Neural cell (in vitro differentiated cells): ENCODE results near the gene KNSTRN. TPM values are rescaled to one million over a fixed set of nuclear protein-coding genes. Genes with fewer than 3 reads are reported as not detected.
A peak's percentile ranks its signal among the peaks of the same experiment; 100 is the strongest.

ENCODE experiments used
- H2AFZ ChIP-seq: fragments of 200-600, 300-800 bp; sonication (generic), shearing (Covaris generic); 2 replicates; pipeline ENCODE4 v1.6.0; 2014; ENCODE audit warnings: low read depth, mild to moderate bottlenecking, antibody characterized with exemption, low read length, moderate library complexity
- H3F3A ChIP-seq: fragments of 200-600 bp; shearing (Covaris generic); 2 replicates; pipeline ENCODE4 v1.6.1; 2016; ENCODE audit warnings: mild to moderate bottlenecking, moderate library complexity, mixed read lengths, antibody characterized with exemption, low read length; ENCODE audit not compliant: insufficient read depth, poor library complexity, severe bottlenecking
- H3K27ac ChIP-seq: fragments of 200-600, 300-800 bp; sonication (generic), shearing (Covaris generic); 2 replicates; pipeline ENCODE4 v1.5.1; 2014; ENCODE audit warnings: mild to moderate bottlenecking, low read length, moderate library complexity
- H3K27me3 ChIP-seq: fragments of 300-800, 200-600 bp; sonication (generic), shearing (Covaris generic); 2 replicates; pipeline ENCODE4 v1.6.0; 2014; ENCODE audit warnings: mild to moderate bottlenecking, low read depth, low read length, moderate library complexity; ENCODE audit not compliant: insufficient read depth
- H3K36me3 ChIP-seq: fragments of 300-800, 200-600 bp; sonication (generic), shearing (Covaris generic); 2 replicates; pipeline ENCODE4 v1.5.1; 2014; ENCODE audit warnings: mild to moderate bottlenecking, antibody characterized with exemption, low read length, moderate library complexity; ENCODE audit not compliant: insufficient read depth
- H3K4me2 ChIP-seq: fragments of 300-800, 200-600 bp; sonication (generic), shearing (Covaris generic); 2 replicates; pipeline ENCODE4 v1.6.0; 2014; ENCODE audit warnings: mild to moderate bottlenecking, low read length
- H3K4me3 ChIP-seq: fragments of 300-800, 200-600 bp; sonication (generic), shearing (Covaris generic); 2 replicates; pipeline ENCODE4 v1.5.1; 2014; ENCODE audit warnings: mild to moderate bottlenecking, low read length, moderate library complexity
- H3K79me2 ChIP-seq: fragments of 200-600 bp; shearing (Covaris generic); replicated peaks from 2 replicates; pipeline ENCODE4 v1.6.0; 2014; ENCODE audit warnings: mild to moderate bottlenecking, low read length, moderate library complexity; ENCODE audit not compliant: insufficient read depth
- H3K9ac ChIP-seq: fragments of 300-800, 200-600 bp; sonication (generic), shearing (Covaris generic); 2 replicates; pipeline ENCODE4 v1.6.1; 2016; ENCODE audit warnings: mild to moderate bottlenecking, low read length, mixed read lengths
- H3K9me2 ChIP-seq: fragments of 200-600 bp; shearing (Covaris generic); 2 replicates; pipeline ENCODE4 v1.6.1; 2016; ENCODE audit warnings: mild to moderate bottlenecking, low read length, mixed read lengths; ENCODE audit not compliant: insufficient read depth
- H3K9me3 ChIP-seq: fragments of 200-600, 300-800 bp; sonication (generic), shearing (Covaris generic); 2 replicates; pipeline ENCODE4 v1.6.1; 2016; ENCODE audit warnings: mild to moderate bottlenecking, mixed run types, low read length, moderate library complexity, mixed read lengths
- H4K20me1 ChIP-seq: fragments of 200-600 bp; shearing (Covaris generic); 2 replicates; pipeline ENCODE4 v1.6.1; 2016; ENCODE audit warnings: mild to moderate bottlenecking, mixed run types; ENCODE audit not compliant: insufficient read depth
- CTCF ChIP-seq: fragments of 450-650 bp; IDR thresholded peaks from 2 replicates; pipeline ENCODE4 v1.5.1; 2014; ENCODE audit warnings: antibody characterized with exemption, mild to moderate bottlenecking, moderate library complexity; ENCODE audit not compliant: poor library complexity, severe bottlenecking
- EP300 ChIP-seq: fragments of 450-650 bp; conservative IDR thresholded peaks from 2 replicates; pipeline ENCODE4 v1.6.1; 2014; ENCODE audit warnings: antibody characterized with exemption, mild to moderate bottlenecking, moderate library complexity; ENCODE audit not compliant: poor library complexity, severe bottlenecking
- EZH2 ChIP-seq: fragments of 200-600, 300-800 bp; shearing (Covaris generic), sonication (generic); IDR thresholded peaks from 2 replicates; pipeline ENCODE4 v1.6.1; 2014; ENCODE audit warnings: antibody characterized with exemption, low read length, borderline replicate concordance, mild to moderate bottlenecking; ENCODE audit not compliant: insufficient read depth, poor library complexity, severe bottlenecking
- MXI1 ChIP-seq: fragments of 450-650 bp; conservative IDR thresholded peaks from 2 replicates; pipeline ENCODE4 v1.6.1; 2014; ENCODE audit warnings: antibody characterized with exemption, mild to moderate bottlenecking; ENCODE audit not compliant: poor library complexity, severe bottlenecking
- POLR2AphosphoS5 ChIP-seq: IDR thresholded peaks from 2 replicates; pipeline ENCODE4 v1.6.1; 2012
- RAD21 ChIP-seq: fragments of 450-650 bp; conservative IDR thresholded peaks from 2 replicates; pipeline ENCODE4 v1.6.1; 2014; ENCODE audit warnings: antibody characterized with exemption, mild to moderate bottlenecking, moderate library complexity
- REST ChIP-seq: IDR thresholded peaks from 2 replicates; pipeline ENCODE4 v1.6.1; 2012; ENCODE audit warnings: borderline replicate concordance
- SMC3 ChIP-seq: fragments of 450-650 bp; conservative IDR thresholded peaks from 2 replicates; pipeline ENCODE4 v1.6.1; 2014; ENCODE audit warnings: antibody characterized with exemption, mild to moderate bottlenecking, moderate library complexity; ENCODE audit not compliant: poor library complexity
- TAF1 ChIP-seq: IDR thresholded peaks from 2 replicates; pipeline ENCODE4 v1.6.1; 2012; ENCODE audit warnings: low read depth
- polyA plus RNA-seq: library from polyadenylated mRNA; depleted of rRNA; stranded (reverse); fragments of >200 nt; gene quantifications from 2 replicates; pipeline ENCODE4 v1.2.3, GENCODE V29; 2014

KNSTRN gene
- polyA plus RNA-seq, 1 donor from 2014 or later: 38.3 TPM

- no peaks in the 10 kb centered on the region for H3K79me2 ChIP-seq
- no peak overlapping the region for H3K4me3 ChIP-seq
- H3K9me2 ChIP-seq: no peaks in the 10 kb centered on the region
- H3K27ac ChIP-seq: no peak overlapping the region
- H3K36me3 ChIP-seq: no peaks in the 10 kb centered on the region
- H3K9me3 ChIP-seq: no peaks in the 10 kb centered on the region
- H3K27me3 ChIP-seq: no peaks in the 10 kb centered on the region
- H4K20me1 ChIP-seq: no peaks in the 10 kb centered on the region
- no peak for TF ChIP-seq RAD21
- TF ChIP-seq EZH2: no peak
- TF ChIP-seq POLR2AphosphoS5: no peak
- TF ChIP-seq CTCF: no peak
- TF ChIP-seq REST: no peak
- TF ChIP-seq EP300: no peak
- TF ChIP-seq SMC3: no peak
- TF ChIP-seq TAF1: no peak
- TF ChIP-seq MXI1: no peak
- no peak overlapping the region for H2AFZ ChIP-seq
- no peak overlapping the region for H3K9ac ChIP-seq
- no peaks in the 10 kb centered on the region for H3F3A ChIP-seq
- H3K4me2 ChIP-seq: no peak overlapping the region
Observed at GRCh38 chr15:40337597-40337996, 44.9 kb upstream of the KNSTRN start.

GRCh38 chr15:40338041-40338657 is 44.4 kb upstream of the KNSTRN start:
- no peaks in the 10 kb centered on the region for H3K36me3 ChIP-seq
- H3K27me3 ChIP-seq: no peaks in the 10 kb centered on the region
- H3K4me2 ChIP-seq: no peak overlapping the region
- no peak overlapping the region for H3K9ac ChIP-seq
- H3K79me2 ChIP-seq: no peaks in the 10 kb centered on the region
- H4K20me1 ChIP-seq: no peaks in the 10 kb centered on the region
- TF ChIP-seq SMC3 (peak; percentile 88), TAF1 (no peak), REST (no peak), RAD21 (peak; percentile 92), MXI1 (no peak), CTCF (peak; percentile 96), POLR2AphosphoS5 (no peak), EZH2 (no peak), EP300 (no peak)
- no peak overlapping the region for H3K4me3 ChIP-seq
- H2AFZ ChIP-seq: no peak overlapping the region
- H3K27ac ChIP-seq: no peak overlapping the region
- H3K9me2 ChIP-seq: no peaks in the 10 kb centered on the region
- no peaks in the 10 kb centered on the region for H3F3A ChIP-seq
- no peaks in the 10 kb centered on the region for H3K9me3 ChIP-seq
